GM23248 (cell line): ENCODE measurements around the gene SHISA5. TPM values are rescaled to one million over a fixed set of nuclear protein-coding genes. Genes with fewer than 3 reads are reported as not detected.

ENCODE experiments used
- DNase-seq: peaks from one replicate; pipeline ENCODE4 v3.0.0-alpha.2; 2015
- H2AFZ ChIP-seq: fragments of 200-600 bp; sonication (generic); 2 replicates; pipeline ENCODE4 v1.6.1; 2016; ENCODE audit warnings: antibody characterized with exemption
- H3F3A ChIP-seq: fragments of 200-600 bp; sonication (generic); 2 replicates; pipeline ENCODE4 v1.6.1; 2016; ENCODE audit warnings: mild to moderate bottlenecking, antibody characterized with exemption, mixed run types; ENCODE audit not compliant: insufficient read depth
- H3K27ac ChIP-seq: fragments of 200-600 bp; sonication (generic); 2 replicates; pipeline ENCODE4 v1.5.1; 2016; ENCODE audit warnings: mild to moderate bottlenecking
- H3K27me3 ChIP-seq: fragments of 200-600 bp; sonication (generic); replicated peaks from 2 replicates; pipeline ENCODE4 v1.6.1; 2016; ENCODE audit warnings: mild to moderate bottlenecking; ENCODE audit not compliant: insufficient read depth
- H3K36me3 ChIP-seq: fragments of 200-600 bp; sonication (generic); 2 replicates; pipeline ENCODE4 v1.6.1; 2016; ENCODE audit warnings: low read depth, mild to moderate bottlenecking
- H3K4me1 ChIP-seq: fragments of 200-600 bp; sonication (generic); 2 replicates; pipeline ENCODE4 v1.6.1; 2016; ENCODE audit warnings: mild to moderate bottlenecking; ENCODE audit not compliant: insufficient read depth
- H3K4me2 ChIP-seq: fragments of 200-600 bp; sonication (generic); one replicate; pipeline ENCODE4 v1.6.1; 2016; ENCODE audit warnings: mild to moderate bottlenecking; ENCODE audit not compliant: unreplicated experiment
- H3K4me3 ChIP-seq: fragments of 200-600 bp; sonication (generic); 2 replicates; pipeline ENCODE4 v1.5.1; 2016; ENCODE audit warnings: mild to moderate bottlenecking
- H3K79me2 ChIP-seq: fragments of 200-600 bp; sonication (generic); 2 replicates; pipeline ENCODE4 v1.6.1; 2016; ENCODE audit warnings: mild to moderate bottlenecking; ENCODE audit not compliant: insufficient read depth
- H3K9ac ChIP-seq: fragments of 200-600 bp; sonication (generic); 2 replicates; pipeline ENCODE4 v1.6.1; 2016; ENCODE audit warnings: mild to moderate bottlenecking
- H3K9me2 ChIP-seq: fragments of 200-600 bp; sonication (generic); 2 replicates; pipeline ENCODE4 v1.6.1; 2016; ENCODE audit warnings: mixed run types, mild to moderate bottlenecking, moderate library complexity; ENCODE audit not compliant: insufficient read depth
- H3K9me3 ChIP-seq: fragments of 200-600 bp; sonication (generic); one replicate; pipeline ENCODE4 v1.6.1; 2017; ENCODE audit warnings: low read depth
- H4K20me1 ChIP-seq: fragments of 200-600 bp; sonication (generic); 2 replicates; pipeline ENCODE4 v1.6.0; 2016; ENCODE audit not compliant: insufficient read depth
- EZH2 ChIP-seq: fragments of 200-600 bp; sonication (generic); IDR thresholded peaks from 2 replicates; pipeline ENCODE4 v1.6.1; 2018; ENCODE audit warnings: antibody characterized with exemption, mild to moderate bottlenecking; ENCODE audit not compliant: insufficient read depth, poor library complexity, severe bottlenecking
- EZH2phosphoT487 ChIP-seq: fragments of 200-600 bp; sonication (generic); IDR thresholded peaks from 2 replicates; pipeline ENCODE4 v1.6.1; 2018; ENCODE audit warnings: antibody characterized with exemption, moderate library complexity, mild to moderate bottlenecking, low read depth; ENCODE audit not compliant: insufficient read depth
- WGBS, 2 experiments: methylation state at CpG; one replicate each; pipeline ENCODE4 v1.1.6; 2015 to 2017; ENCODE audit warnings: low lambda C conversion rate in 2 of 2, low coverage in 1 of 2; ENCODE audit errors: missing lambda C conversion rate in 2 of 2; 5-methylcytosine and 5-hydroxymethylcytosine counted together
- in situ Hi-C: fragments of 300-500 bp; cut with MboI; formaldehyde crosslinking; loops from 2 replicates; pipeline ENCODE4 v1.15.0; 2020
- polyA plus RNA-seq: library from polyadenylated mRNA; unstranded; fragments of >200 nt; fragmentation: Nextera tagmentation; extraction: Ambion mirVana; gene quantifications from 2 replicates; pipeline ENCODE4 v1.2.1, GENCODE V29; 2016
- total RNA-seq: library from RNA; depleted of rRNA; stranded (reverse); fragments of >200 nt; shearing (Covaris generic); gene quantifications from 2 replicates; pipeline ENCODE4 v1.2.3, GENCODE V29; 2014

SHISA5 gene
- total and polyA plus RNA-seq, 2 experiments from 2014 or later: 153 to 215 TPM

DNA sequence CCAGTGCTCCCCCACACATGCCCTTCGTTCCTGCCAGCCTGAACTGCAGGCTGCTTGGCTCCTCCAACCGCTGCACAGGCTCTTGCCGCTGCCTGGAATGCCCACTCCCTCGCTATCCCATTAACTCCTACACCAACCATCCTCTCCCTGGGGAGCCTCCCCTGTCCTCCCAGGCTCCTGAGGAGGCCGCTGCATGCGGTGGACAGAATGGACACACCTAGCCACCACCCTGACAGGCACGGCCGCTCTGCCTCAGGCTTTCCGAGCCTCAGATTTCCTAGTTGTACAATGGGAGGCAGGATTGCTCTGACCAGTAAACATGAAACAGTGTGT lies 76.4 kb downstream of the SHISA5 start:
- Histone ChIP-seq H3K9me2 (no peaks in the 10 kb centered on the region), H3K27ac (no peak overlapping the region), H3K27me3 (no peaks in the 10 kb centered on the region), H3K9me3 (no peaks in the 10 kb centered on the region), H3K4me3 (no peak overlapping the region), H3K9ac (no peak overlapping the region), H3F3A (0 out of 2 replicates have a peak, but pooled peaks cover 4% of the 10 kb centered on the region), H3K36me3 (no peaks in the 10 kb centered on the region), H4K20me1 (no peaks in the 10 kb centered on the region), H2AFZ (no peak overlapping the region), H3K4me1 (peaks cover 3% of the 10 kb centered on the region; the same call in 1 of the 2 replicates), H3K79me2 (no peaks in the 10 kb centered on the region), H3K4me2 (no peak overlapping the region)
- WGBS, 2 experiments: 44 to 56% methylated on average over 9 of the region's 9 CpGs
- in situ Hi-C loops: no loop called here
- no peak for DNase-seq
- no peak for TF ChIP-seq EZH2
- TF ChIP-seq EZH2phosphoT487: no peak

GRCh38 chr3:48426944-48427629 lies 76.9 kb downstream of the SHISA5 start:
- Histone ChIP-seq H4K20me1 (no peaks in the 10 kb centered on the region), H3K27me3 (no peaks in the 10 kb centered on the region), H3K4me3 (no peak overlapping the region), H3F3A (no peaks in the 10 kb centered on the region), H3K36me3 (no peaks in the 10 kb centered on the region), H3K4me1 (peaks cover 3% of the 10 kb centered on the region; the same call in 1 of the 2 replicates), H3K4me2 (no peak overlapping the region), H3K79me2 (no peaks in the 10 kb centered on the region), H3K9me2 (no peaks in the 10 kb centered on the region), H3K9ac (no peak overlapping the region), H3K9me3 (no peaks in the 10 kb centered on the region), H3K27ac (no peak overlapping the region), H2AFZ (no peak overlapping the region)
- in situ Hi-C loops: no loop called here
- 48 to 53% methylated on average over 8 of the region's 8 CpGs for WGBS, 2 experiments
- DNase-seq: peak; percentile 23
- TF ChIP-seq EZH2 (no peak), EZH2phosphoT487 (no peak)

DNA sequence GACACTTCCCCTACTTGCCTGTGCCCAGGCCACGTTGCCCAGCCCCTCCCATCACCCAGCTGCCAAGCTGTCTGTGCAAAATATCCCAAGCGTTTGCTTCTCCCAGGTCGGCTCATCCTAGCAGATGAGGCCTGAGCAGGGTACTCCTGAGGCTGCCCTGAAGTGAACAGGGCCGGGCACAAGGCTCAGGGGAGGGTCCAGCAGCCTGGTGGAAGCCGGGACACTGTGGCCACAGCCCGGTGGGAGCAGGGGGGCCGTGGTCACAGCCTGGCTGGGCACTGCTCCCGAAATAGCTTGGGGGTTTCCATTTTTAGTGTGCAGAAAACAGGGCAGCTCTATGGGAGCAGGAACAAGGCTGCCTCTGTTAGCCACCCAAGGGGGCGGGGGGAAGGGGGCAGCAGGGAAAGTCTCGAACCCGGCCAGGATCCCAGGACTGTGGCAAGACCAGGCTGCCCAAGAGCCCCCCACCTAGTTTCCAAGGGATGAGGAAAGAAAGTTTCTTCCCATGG lies 77.5 kb downstream of the SHISA5 start:
- 30 to 38% methylated on average over 10 to 11 of the region's 11 CpGs for WGBS, 2 experiments
- H3K27ac ChIP-seq: no peak overlapping the region
- no peak for DNase-seq

GRCh38 chr3:48425281-48425812 lies 78.6 kb downstream of the SHISA5 start:
- Histone ChIP-seq H4K20me1 (no peaks in the 10 kb centered on the region), H3K27ac (no peak overlapping the region), H3K4me1 (peaks cover 3% of the 10 kb centered on the region; the same call in 1 of the 2 replicates), H3K4me3 (no peak overlapping the region), H3K9me3 (no peaks in the 10 kb centered on the region), H3F3A (no peaks in the 10 kb centered on the region), H3K79me2 (no peaks in the 10 kb centered on the region), H3K36me3 (no peaks in the 10 kb centered on the region), H3K4me2 (no peak overlapping the region), H2AFZ (no peak overlapping the region), H3K27me3 (no peaks in the 10 kb centered on the region), H3K9ac (no peak overlapping the region), H3K9me2 (no peaks in the 10 kb centered on the region)
- no peak for DNase-seq
- WGBS, 2 experiments: 59 to 62% methylated on average over 5 to 13 of the region's 13 CpGs
- in situ Hi-C loops: no loop called here
- TF ChIP-seq EZH2phosphoT487 (no peak), EZH2 (no peak)

More for the DNA sequence above, 77.5 kb downstream of the SHISA5 start:
- Histone ChIP-seq H3K9me2 (no peaks in the 10 kb centered on the region), H3K36me3 (no peaks in the 10 kb centered on the region), H3K27me3 (no peaks in the 10 kb centered on the region), H3K9me3 (no peaks in the 10 kb centered on the region), H3K4me1 (peaks cover 3% of the 10 kb centered on the region; the same call in 1 of the 2 replicates), H3K4me2 (no peak overlapping the region), H2AFZ (no peak overlapping the region), H3F3A (no peaks in the 10 kb centered on the region), H3K4me3 (no peak overlapping the region), H3K79me2 (no peaks in the 10 kb centered on the region), H4K20me1 (no peaks in the 10 kb centered on the region), H3K9ac (no peak overlapping the region)
- TF ChIP-seq EZH2: no peak
- no peak for TF ChIP-seq EZH2phosphoT487
- in situ Hi-C loops: no loop called here
